ENCODE results near the gene C17orf50. TPM values are rescaled to one million over a fixed set of nuclear protein-coding genes. Genes with fewer than 3 reads are reported as not detected.

Gene C17orf50
- total and polyA plus RNA-seq, 10 donors, result 0.15 to 0.42 TPM; not detected in 8

DNA sequence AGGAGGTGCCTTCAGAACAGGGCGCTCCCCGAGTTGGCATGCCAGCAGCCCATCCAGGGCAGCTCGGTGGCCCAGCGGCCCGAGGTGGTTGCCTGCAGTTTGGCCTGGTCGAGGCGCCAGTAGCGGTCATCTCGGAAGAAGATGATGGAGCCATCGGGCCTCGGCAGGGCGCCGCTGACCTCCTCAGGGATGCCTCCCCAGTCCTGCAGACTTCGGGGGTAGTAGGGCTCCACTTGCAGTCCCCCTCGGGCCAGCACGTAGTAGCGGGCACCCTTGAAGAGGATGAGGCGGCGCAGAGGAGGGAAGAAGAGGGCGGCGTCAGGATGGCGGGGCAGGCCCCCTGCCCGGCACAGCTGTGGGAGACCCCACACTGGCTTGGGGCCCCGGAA lies 5.8 kb downstream of the C17orf50 start:
- Histone ChIP-seq H3K27me3 (replicated peaks in 1 of 7) (peaks cover 0 to 4% (median 0%) of the 10 kb centered on the region in 7 donors), H3K4me1 (peaks cover 6 to 22% (median 15%) of the 10 kb centered on the region in 6 donors), H3K4me3 (no peak overlapping the region), H3K9me3 (no peaks in the 10 kb centered on the region), H3K27ac (no peak overlapping the region), H3K36me3 (no peaks in the 10 kb centered on the region)
- no peak for DNase-seq
- 92 to 96% (median 93%) methylated on average over 19 to 24 of the region's 24 CpGs for WGBS, 5 donors
- TF ChIP-seq POLR2AphosphoS5 (IDR thresholded peaks at IDR 0.05) (no peak), POLR2A (IDR thresholded peaks at IDR 0.05) (no peak)
- TF ChIP-seq, protein P1, sequence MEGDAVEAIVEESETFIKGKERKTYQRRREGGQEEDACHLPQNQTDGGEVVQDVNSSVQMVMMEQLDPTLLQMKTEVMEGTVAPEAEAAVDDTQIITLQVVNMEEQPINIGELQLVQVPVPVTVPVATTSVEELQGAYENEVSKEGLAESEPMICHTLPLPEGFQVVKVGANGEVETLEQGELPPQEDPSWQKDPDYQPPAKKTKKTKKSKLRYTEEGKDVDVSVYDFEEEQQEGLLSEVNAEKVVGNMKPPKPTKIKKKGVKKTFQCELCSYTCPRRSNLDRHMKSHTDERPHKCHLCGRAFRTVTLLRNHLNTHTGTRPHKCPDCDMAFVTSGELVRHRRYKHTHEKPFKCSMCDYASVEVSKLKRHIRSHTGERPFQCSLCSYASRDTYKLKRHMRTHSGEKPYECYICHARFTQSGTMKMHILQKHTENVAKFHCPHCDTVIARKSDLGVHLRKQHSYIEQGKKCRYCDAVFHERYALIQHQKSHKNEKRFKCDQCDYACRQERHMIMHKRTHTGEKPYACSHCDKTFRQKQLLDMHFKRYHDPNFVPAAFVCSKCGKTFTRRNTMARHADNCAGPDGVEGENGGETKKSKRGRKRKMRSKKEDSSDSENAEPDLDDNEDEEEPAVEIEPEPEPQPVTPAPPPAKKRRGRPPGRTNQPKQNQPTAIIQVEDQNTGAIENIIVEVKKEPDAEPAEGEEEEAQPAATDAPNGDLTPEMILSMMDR (IDR thresholded peaks at IDR 0.05 in 8 of 11, conservative IDR thresholded peaks at IDR 0.05 in 3 of 11), result no peak
- intact Hi-C loops (cut with DNase I; ENCODE audit: low total_unique reads), result loop anchor here (5.0 kb wide), 1 partner anchor 41 kb away; the partner anchor contains the start of gene TAF15

- intact Hi-C loops (cut with DNase I; ENCODE audit: low total_unique reads), result loop anchor here (5.0 kb wide), 1 partner anchor 40 kb away; the partner anchor contains the start of gene TAF15
- 41 to 52% (median 44%) methylated on average over 7 of the region's 7 CpGs for WGBS, 5 donors
- DNase-seq, result no peak
These were observed 6.3 kb downstream of the C17orf50 start for GRCh38 chr17:35766903-35767510.

GRCh38 chr17:35768797-35769196 lies 8.1 kb downstream of the C17orf50 start:
- no peak overlapping the region for H3K4me3 ChIP-seq
- H3K9me3 ChIP-seq, result no peaks in the 10 kb centered on the region
- H3K36me3 ChIP-seq, result no peaks in the 10 kb centered on the region
- H3K27me3 ChIP-seq (replicated peaks in 1 of 7), result peaks cover 0 to 9% (median 0%) of the 10 kb centered on the region in 7 donors
- H3K4me1 ChIP-seq, result peaks cover 5 to 18% (median 12%) of the 10 kb centered on the region in 6 donors
- H3K27ac ChIP-seq, result no peak overlapping the region
- TF ChIP-seq, protein P1 (IDR thresholded peaks at IDR 0.05 in 8 of 11, conservative IDR thresholded peaks at IDR 0.05 in 3 of 11), result no peak
- no peak for TF ChIP-seq POLR2AphosphoS5 (IDR thresholded peaks at IDR 0.05)
- TF ChIP-seq POLR2A (IDR thresholded peaks at IDR 0.05), result no peak
- 81 to 96% (median 92%) methylated on average over 2 of the region's 2 CpGs for WGBS, 5 donors
- intact Hi-C loops (cut with DNase I; ENCODE audit: low total_unique reads), result loop anchor here (5.0 kb wide), 1 partner anchor 39 kb away; the partner anchor contains the start of gene TAF15
- no peak for DNase-seq

More at GRCh38 chr17:35766903-35767510, 6.3 kb downstream of the C17orf50 start:
- H3K4me1 ChIP-seq, result peaks cover 6 to 22% (median 15%) of the 10 kb centered on the region in 6 donors
- H3K27me3 ChIP-seq (replicated peaks in 1 of 7), result peaks cover 0 to 4% (median 0%) of the 10 kb centered on the region in 7 donors
- TF ChIP-seq, protein P1 (IDR thresholded peaks at IDR 0.05 in 8 of 11, conservative IDR thresholded peaks at IDR 0.05 in 3 of 11), result peak in 9 of 11 experiments; percentile 16 to 57 (median 41)
- TF ChIP-seq POLR2A (IDR thresholded peaks at IDR 0.05), result no peak
- H3K36me3 ChIP-seq, result no peaks in the 10 kb centered on the region
- no peaks in the 10 kb centered on the region for H3K9me3 ChIP-seq
- no peak overlapping the region for H3K27ac ChIP-seq
- no peak overlapping the region for H3K4me3 ChIP-seq

DNA sequence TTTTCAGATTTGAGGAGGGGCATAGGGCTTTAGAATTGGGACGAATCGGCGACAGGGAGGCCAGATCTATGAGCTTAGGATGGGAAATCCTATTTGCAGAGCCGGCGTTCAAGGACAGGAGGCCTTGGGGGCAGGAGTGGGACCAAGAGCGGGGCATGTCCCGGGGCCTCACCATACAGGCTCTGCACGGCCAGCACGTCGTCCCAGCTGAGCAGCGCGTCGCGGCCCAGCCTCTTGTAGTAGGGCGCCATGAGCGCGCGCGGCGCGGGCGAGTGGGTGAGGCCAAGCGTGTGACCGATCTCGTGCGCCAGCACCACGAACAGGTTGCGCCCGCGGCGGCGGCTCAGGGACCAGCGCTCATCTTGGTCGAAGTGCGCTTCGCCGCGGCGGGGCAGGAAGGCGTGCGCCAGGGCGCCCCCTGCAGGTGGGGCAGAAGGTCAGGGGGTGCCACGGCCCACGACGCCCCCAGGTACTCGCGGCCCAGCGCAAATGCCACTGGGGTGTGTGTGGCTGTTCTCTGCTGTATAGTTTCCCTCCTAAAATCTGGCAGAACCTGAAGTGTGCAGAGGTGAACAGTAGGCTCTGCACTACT lies 9.3 kb downstream of the C17orf50 start:
- TF ChIP-seq POLR2AphosphoS5 (IDR thresholded peaks at IDR 0.05), result no peak
- TF ChIP-seq, protein P1 (IDR thresholded peaks at IDR 0.05 in 8 of 11, conservative IDR thresholded peaks at IDR 0.05 in 3 of 11), result no peak
- no peak for TF ChIP-seq POLR2A (IDR thresholded peaks at IDR 0.05)
- DNase-seq, result no peak
- Histone ChIP-seq H3K9me3 (no peaks in the 10 kb centered on the region), H3K4me1 (peaks cover 0 to 6% (median under 1%) of the 10 kb centered on the region in 6 donors), H3K27ac (no peak overlapping the region), H3K4me3 (no peak overlapping the region), H3K27me3 (replicated peaks in 1 of 7) (peaks cover 0 to 6% (median 0%) of the 10 kb centered on the region in 7 donors), H3K36me3 (no peaks in the 10 kb centered on the region)
- intact Hi-C loops (cut with DNase I; ENCODE audit: low total_unique reads), result loop anchor here (5.0 kb wide), 1 partner anchor 37 kb away; the partner anchor contains the start of gene TAF15
- 94 to 96% (median 96%) methylated on average over 47 to 48 of the region's 48 CpGs for WGBS, 5 donors

Data from spleen (tissue), 11 donors.